ENCODE data around the gene SSRP1. TPM values are rescaled to one million over a fixed set of nuclear protein-coding genes. Genes with fewer than 3 reads are reported as not detected.

SSRP1 gene
- total RNA-seq, 1 donor from 2014 or later = 79.5 TPM

- Histone ChIP-seq H3K9ac (ENCODE audit: low read length) (no peak overlapping the region), H3K9me3 (ENCODE audit: insufficient read depth, low read depth, low read length) (no peaks in the 10 kb centered on the region), H3K4me3 (ENCODE audit: insufficient read depth, low read depth, low read length) (no peak overlapping the region), H3K36me3 (ENCODE audit: insufficient read depth, low read length) (peaks cover 34% of the 10 kb centered on the region), H3K27ac (ENCODE audit: low read depth, low read length) (no peak overlapping the region), H2AFZ (ENCODE audit: low read depth, low read length) (no peak overlapping the region), H3K4me1 (ENCODE audit: insufficient read depth, low read length) (peaks cover 42% of the 10 kb centered on the region), H3K4me2 (ENCODE audit: low read length) (no peak overlapping the region), H3K79me2 (ENCODE audit: insufficient read depth, low read length) (peaks cover 73% of the 10 kb centered on the region), H3K27me3 (ENCODE audit: insufficient read depth, low read length) (no peaks in the 10 kb centered on the region), H4K20me1 (ENCODE audit: insufficient read depth, low read length) (peaks cover 83% of the 10 kb centered on the region)
- Mint-ChIP-seq H3K4me1 (ENCODE audit: low read depth, unreplicated experiment) (peaks cover 37% of the 10 kb centered on the region), H3K27me3 (ENCODE audit: low read depth, unreplicated experiment) (no peaks in the 10 kb centered on the region), H3K4me3 (ENCODE audit: unreplicated experiment) (no peak overlapping the region), H3K27ac (ENCODE audit: unreplicated experiment) (no peak overlapping the region), H3K9me3 (ENCODE audit: unreplicated experiment) (no peaks in the 10 kb centered on the region), H3K36me3 (ENCODE audit: low read depth, unreplicated experiment) (peaks cover 34% of the 10 kb centered on the region)
- FAIRE-seq = no peak
- DNase-seq (ENCODE audit: low read depth) = no peak
- no peak for TF ChIP-seq EZH2 (IDR thresholded peaks at IDR 0.05; ENCODE audit: insufficient read depth, low read length)
- TF ChIP-seq CTCF (IDR thresholded peaks at IDR 0.05; ENCODE audit: insufficient read depth, low read depth, low read length) = no peak
These were observed 22.5 kb downstream of the SSRP1 start for GRCh38 chr11:57313071-57313787.

GRCh38 chr11:57312511-57313021, 23.1 kb downstream of the SSRP1 start:
- H3K79me2 ChIP-seq (ENCODE audit: insufficient read depth, low read length) = peaks cover 73% of the 10 kb centered on the region
- H3K4me1 ChIP-seq (ENCODE audit: insufficient read depth, low read length) = peaks cover 40% of the 10 kb centered on the region
- DNase-seq (ENCODE audit: low read depth) (no peak), FAIRE-seq (no peak)
- no peak overlapping the region for H3K27ac ChIP-seq (ENCODE audit: low read depth, low read length)
- no peaks in the 10 kb centered on the region for H3K9me3 ChIP-seq (ENCODE audit: insufficient read depth, low read depth, low read length)
- no peaks in the 10 kb centered on the region for H3K9me3 Mint-ChIP-seq (ENCODE audit: unreplicated experiment)
- H3K27me3 Mint-ChIP-seq (ENCODE audit: low read depth, unreplicated experiment) = no peaks in the 10 kb centered on the region
- peaks cover 34% of the 10 kb centered on the region for H3K4me1 Mint-ChIP-seq (ENCODE audit: low read depth, unreplicated experiment)
- peaks cover 83% of the 10 kb centered on the region for H4K20me1 ChIP-seq (ENCODE audit: insufficient read depth, low read length)
- H3K4me3 Mint-ChIP-seq (ENCODE audit: unreplicated experiment) = peak overlapping the region; percentile 70
- H3K27me3 ChIP-seq (ENCODE audit: insufficient read depth, low read length) = no peaks in the 10 kb centered on the region
- peaks cover 34% of the 10 kb centered on the region for H3K36me3 Mint-ChIP-seq (ENCODE audit: low read depth, unreplicated experiment)
- no peak overlapping the region for H3K4me2 ChIP-seq (ENCODE audit: low read length)
- TF ChIP-seq CTCF (IDR thresholded peaks at IDR 0.05; ENCODE audit: insufficient read depth, low read depth, low read length) = no peak
- no peak overlapping the region for H3K9ac ChIP-seq (ENCODE audit: low read length)
- no peak overlapping the region for H3K4me3 ChIP-seq (ENCODE audit: insufficient read depth, low read depth, low read length)
- H3K36me3 ChIP-seq (ENCODE audit: insufficient read depth, low read length) = peaks cover 33% of the 10 kb centered on the region
- peak overlapping the region; percentile 67 for H3K27ac Mint-ChIP-seq (ENCODE audit: unreplicated experiment)
- H2AFZ ChIP-seq (ENCODE audit: low read depth, low read length) = no peak overlapping the region
